NB4 (cell line): Measurements from ENCODE around the gene AGT.

Source experiments
- DNase-seq: peaks from one replicate; pipeline ENCODE4 v3.0.0; 2010; ENCODE audit warnings: low read depth
- H3K4me3 ChIP-seq: one replicate; pipeline ENCODE4 v1.5.1; 2011; ENCODE audit warnings: mild to moderate bottlenecking, low read depth, low read length, moderate library complexity
- MYC ChIP-seq: IDR thresholded peaks from 2 replicates; pipeline ENCODE4 v1.6.1; 2011; ENCODE audit warnings: low read depth, low read length
- POLR2A ChIP-seq: IDR thresholded peaks from 2 replicates; pipeline ENCODE4 v1.6.1; 2011; ENCODE audit warnings: mild to moderate bottlenecking; ENCODE audit not compliant: insufficient read length; ENCODE audit errors: extremely low read depth
- TF ChIP-seq, protein P1 (sequence below): IDR thresholded peaks from 2 replicates; pipeline ENCODE4 v1.6.1; 2011; ENCODE audit warnings: low read depth, low read length
- TF ChIP-seq, protein P2 (sequence below): IDR thresholded peaks from one replicate; pipeline ENCODE4 v1.5.1; 2012; ENCODE audit warnings: low read depth, low read length

AGT gene

DNA sequence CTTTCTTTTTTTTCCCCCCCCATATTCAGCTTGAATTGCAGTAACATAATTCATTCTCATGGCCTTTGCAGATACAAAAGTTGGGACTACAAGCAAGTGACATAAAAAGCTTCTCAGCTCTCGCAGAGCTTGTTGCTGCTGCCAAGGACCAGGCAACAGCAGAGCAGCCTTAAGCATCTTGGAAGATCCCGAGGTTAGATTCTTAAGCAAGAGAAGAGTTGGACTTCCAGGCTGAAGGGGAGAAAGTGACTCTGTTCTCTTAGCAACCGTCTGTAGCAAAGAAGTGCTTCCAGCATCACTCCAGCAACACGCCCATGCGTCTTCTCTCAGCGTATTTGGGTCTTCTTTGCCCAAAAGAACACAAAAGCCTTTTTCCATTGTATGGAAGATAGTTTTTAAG is 20.7 kb downstream of the AGT start:
- DNase-seq, result no peak

DNA sequence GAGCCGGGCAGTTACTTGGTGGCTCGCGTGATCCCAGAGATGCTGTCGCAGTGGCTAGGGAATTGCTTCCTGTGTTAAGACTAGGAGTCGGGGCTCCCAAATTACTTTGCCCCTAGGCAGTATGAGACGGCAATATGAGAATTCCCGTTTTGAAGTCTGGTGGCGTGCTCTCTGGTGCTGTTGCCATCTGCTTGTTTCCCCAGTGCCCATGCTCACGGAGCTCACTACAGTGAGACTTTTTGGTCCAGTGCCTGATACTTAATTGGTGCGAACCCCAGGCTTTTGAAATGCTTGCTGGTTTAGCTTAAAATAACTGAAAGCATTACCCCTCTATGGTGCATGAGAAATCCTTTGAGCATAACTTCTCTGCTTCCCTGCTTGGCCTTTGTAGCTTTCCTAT is 22.3 kb downstream of the AGT start:
- DNase-seq, result no peak

More for the DNA sequence above, 20.7 kb downstream of the AGT start:
- H3K4me3 ChIP-seq, result no peak overlapping the region
- TF ChIP-seq, protein P1, sequence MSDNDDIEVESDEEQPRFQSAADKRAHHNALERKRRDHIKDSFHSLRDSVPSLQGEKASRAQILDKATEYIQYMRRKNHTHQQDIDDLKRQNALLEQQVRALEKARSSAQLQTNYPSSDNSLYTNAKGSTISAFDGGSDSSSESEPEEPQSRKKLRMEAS, result no peak
- TF ChIP-seq, protein P2, sequence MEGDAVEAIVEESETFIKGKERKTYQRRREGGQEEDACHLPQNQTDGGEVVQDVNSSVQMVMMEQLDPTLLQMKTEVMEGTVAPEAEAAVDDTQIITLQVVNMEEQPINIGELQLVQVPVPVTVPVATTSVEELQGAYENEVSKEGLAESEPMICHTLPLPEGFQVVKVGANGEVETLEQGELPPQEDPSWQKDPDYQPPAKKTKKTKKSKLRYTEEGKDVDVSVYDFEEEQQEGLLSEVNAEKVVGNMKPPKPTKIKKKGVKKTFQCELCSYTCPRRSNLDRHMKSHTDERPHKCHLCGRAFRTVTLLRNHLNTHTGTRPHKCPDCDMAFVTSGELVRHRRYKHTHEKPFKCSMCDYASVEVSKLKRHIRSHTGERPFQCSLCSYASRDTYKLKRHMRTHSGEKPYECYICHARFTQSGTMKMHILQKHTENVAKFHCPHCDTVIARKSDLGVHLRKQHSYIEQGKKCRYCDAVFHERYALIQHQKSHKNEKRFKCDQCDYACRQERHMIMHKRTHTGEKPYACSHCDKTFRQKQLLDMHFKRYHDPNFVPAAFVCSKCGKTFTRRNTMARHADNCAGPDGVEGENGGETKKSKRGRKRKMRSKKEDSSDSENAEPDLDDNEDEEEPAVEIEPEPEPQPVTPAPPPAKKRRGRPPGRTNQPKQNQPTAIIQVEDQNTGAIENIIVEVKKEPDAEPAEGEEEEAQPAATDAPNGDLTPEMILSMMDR, result no peak
- TF ChIP-seq MYC (no peak), POLR2A (no peak)

DNA sequence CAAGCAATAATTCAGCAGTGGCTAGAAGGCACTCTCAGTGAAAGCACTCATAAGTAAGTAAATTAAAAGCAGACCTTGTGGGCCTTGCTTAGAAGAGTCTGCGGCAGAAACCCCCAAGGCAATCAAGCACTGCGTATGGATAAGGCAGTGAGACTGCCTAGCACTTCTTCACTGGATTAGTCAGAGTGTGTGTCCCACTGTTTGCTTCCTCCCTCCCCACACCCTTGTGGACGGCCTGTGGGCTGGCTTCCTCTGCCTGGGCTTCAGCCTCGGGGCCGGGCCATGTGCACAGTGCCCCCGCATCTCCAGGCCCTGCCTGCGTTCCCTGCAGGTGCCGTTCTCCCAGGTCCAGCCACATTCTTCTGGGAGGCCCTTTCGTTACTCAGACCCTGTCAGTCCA is 23.8 kb downstream of the AGT start:
- TF ChIP-seq, protein P2, result no peak
- TF ChIP-seq, protein P1, result no peak
- TF ChIP-seq POLR2A (no peak), MYC (no peak)
- no peak overlapping the region for H3K4me3 ChIP-seq
- DNase-seq, result no peak

More for the DNA sequence above, 22.3 kb downstream of the AGT start:
- TF ChIP-seq, protein P1, result no peak
- TF ChIP-seq MYC (no peak), POLR2A (no peak)
- TF ChIP-seq, protein P2, result no peak
- no peak overlapping the region for H3K4me3 ChIP-seq

DNA sequence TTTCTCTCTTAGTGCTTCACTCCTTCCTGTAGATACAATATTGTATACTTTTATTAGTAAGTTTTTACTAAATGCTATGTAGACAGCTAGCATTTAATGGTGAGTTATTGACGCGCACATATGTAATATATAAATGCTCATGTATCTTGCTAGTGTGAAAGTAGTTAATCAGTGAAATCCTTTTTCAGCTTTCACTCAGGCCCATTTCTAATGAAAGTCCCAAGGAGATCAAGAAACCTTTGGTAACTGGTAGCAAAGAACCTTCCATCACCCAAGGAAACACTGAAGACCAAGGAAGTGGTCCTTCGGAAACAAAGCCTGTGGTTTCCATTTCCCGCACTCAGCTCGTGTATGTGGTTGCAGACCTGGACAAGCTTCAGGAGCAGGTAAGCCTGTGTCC is 27.2 kb downstream of the AGT start:
- TF ChIP-seq, protein P2, result no peak
- TF ChIP-seq, protein P1, result no peak
- no peak for TF ChIP-seq MYC
- no peak for TF ChIP-seq POLR2A
- no peak for DNase-seq
- H3K4me3 ChIP-seq, result no peak overlapping the region

DNA sequence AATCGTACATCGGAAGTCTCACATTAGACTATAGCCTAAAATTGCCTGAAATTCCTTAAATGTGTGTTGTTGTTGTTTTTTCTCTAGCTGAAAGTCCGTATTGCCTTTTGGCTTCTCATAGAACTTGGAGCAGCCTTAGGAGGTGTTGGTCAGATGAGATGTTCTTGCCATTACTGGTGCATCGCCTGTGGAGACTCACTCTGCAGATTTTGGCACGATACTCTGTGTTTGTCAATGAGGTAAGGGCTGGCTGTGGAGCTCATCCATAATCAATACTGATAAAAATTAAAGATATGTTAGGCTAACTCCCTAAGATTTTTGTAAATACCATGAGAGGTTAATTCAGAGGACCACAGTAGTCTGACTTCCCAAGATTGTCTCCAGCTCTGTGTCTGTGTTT is 28.9 kb downstream of the AGT start:
- no peak overlapping the region for H3K4me3 ChIP-seq
- TF ChIP-seq, protein P1, result no peak
- no peak for TF ChIP-seq POLR2A
- no peak for TF ChIP-seq MYC
- no peak for DNase-seq

DNA sequence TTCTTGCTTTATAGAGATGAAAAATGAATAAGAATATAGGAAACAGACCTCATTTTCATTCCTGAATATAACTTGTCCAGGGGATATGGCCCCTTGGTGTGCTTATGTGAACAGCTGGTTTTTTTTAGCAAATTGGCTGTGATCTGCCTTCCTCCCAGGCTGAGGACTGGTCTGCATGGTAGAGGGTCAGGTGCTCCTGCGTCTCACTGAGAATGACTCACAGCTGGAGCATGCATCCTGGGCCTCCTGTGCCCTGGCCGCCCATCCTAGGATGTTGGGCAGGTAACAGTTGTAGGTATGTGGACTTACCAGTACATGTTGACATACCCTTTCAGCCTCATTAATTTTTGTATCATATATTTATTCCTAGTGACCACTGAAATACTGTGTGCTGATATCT is 29.8 kb downstream of the AGT start:
- no peak overlapping the region for H3K4me3 ChIP-seq
- TF ChIP-seq, protein P2, result no peak
- no peak for TF ChIP-seq MYC
- TF ChIP-seq, protein P1, result no peak
- no peak for TF ChIP-seq POLR2A
- no peak for DNase-seq
